K562 (cell line): ENCODE measurements around the gene TANC1. TPM values are rescaled to one million over a fixed set of nuclear protein-coding genes. Genes with fewer than 3 reads are reported as not detected.

Experiments used
- ATAC-seq: fragments of 200-7000 bp; cut with Tn5 transposase; 3 replicates; pipeline ENCODE4 v1.9.1; 2020; ENCODE audit warnings: moderate library complexity
- BruUV-seq: library from RNA; stranded (reverse); fragments of 400-500 nt; replicated peaks from 2 replicates; lab custom pipeline; 2021; lab: Mats Ljungman, UMichigan
- CTCF ChIA-PET: fragments of 300-600 bp; formaldehyde crosslinking; extraction: SDS; loops from one replicate; lab custom pipeline; 2021; ENCODE audit warnings: low intra/inter-chr PET ratio; lab: Yijun Ruan, JAX
- POLR2A ChIA-PET: fragments of 300-600, 350-650 bp; sonication (Branson Sonifier 250); formaldehyde crosslinking; extraction: SDS; loops from one replicate; lab custom pipeline; 2021; ENCODE audit warnings: antibody characterized with exemption, inconsistent platforms; lab: Yijun Ruan, JAX
- DNase-seq, 4 experiments: peaks; one replicate each; pipeline versions ENCODE4 v3.0.0 to v3.0.0-alpha.2; 2011 to 2018; ENCODE audit warnings: low spot score in 3 of 4, mixed read lengths in 3 of 4; ENCODE audit errors: extremely low read depth in 1 of 4
- FAIRE-seq: peaks from 2 replicates; lab custom pipeline; 2011; peaks lifted over from hg19 to GRCh38; lab: Jason Lieb, UNC
- H2AFZ ChIP-seq: 2 replicates; pipeline ENCODE4 v1.6.0; 2011; ENCODE audit warnings: low read depth, low read length, control low read depth, inconsistent platforms
- H3K27ac ChIP-seq: fragments of 200-600 bp; 3 replicates; pipeline ENCODE4 v1.8.0; 2011; ENCODE audit warnings: low read depth, mild to moderate bottlenecking, control low read depth, inconsistent platforms, low read length, moderate library complexity, mixed read lengths; ENCODE audit errors: extremely low read depth
- H3K27me3 ChIP-seq, 2 experiments: fragments of 300-600 bp in 1 of 2; 2 replicates in 1 of 2; 3 replicates in 1 of 2; pipeline versions ENCODE4 v1.6.0 to v1.8.0; 2011; ENCODE audit warnings: inconsistent platforms in 2 of 2, low read length in 2 of 2, mild to moderate bottlenecking in 1 of 2, mixed read lengths in 1 of 2, moderate library complexity in 1 of 2; ENCODE audit not compliant: control insufficient read depth in 2 of 2, insufficient read depth in 2 of 2
- H3K36me3 ChIP-seq: fragments of 300-600 bp; 3 replicates; pipeline ENCODE4 v1.8.0; 2011; ENCODE audit warnings: mild to moderate bottlenecking, low read length, inconsistent platforms; ENCODE audit not compliant: control insufficient read depth, insufficient read depth
- H3K4me1 ChIP-seq, 2 experiments: fragments of 200-600 bp in 1 of 2; replicated peaks in 1 of 2; 2 replicates in 1 of 2; 3 replicates in 1 of 2; pipeline versions ENCODE4 v1.5.1 to v1.8.0; 2011; ENCODE audit warnings: inconsistent platforms in 2 of 2, low read length in 2 of 2, mild to moderate bottlenecking in 1 of 2, mixed read lengths in 1 of 2, moderate library complexity in 1 of 2; ENCODE audit not compliant: control insufficient read depth in 2 of 2, insufficient read depth in 2 of 2
- H3K4me2 ChIP-seq: 2 replicates; pipeline ENCODE4 v1.6.1; 2011; ENCODE audit warnings: low read length, control low read depth, inconsistent platforms, mixed read lengths; ENCODE audit not compliant: insufficient read depth
- H3K4me3 ChIP-seq: fragments of 200-600 bp; sonication (generic), shearing (Covaris generic); 2 replicates; pipeline ENCODE4 v1.5.1; 2016; ENCODE audit warnings: control low read depth, inconsistent platforms
- H3K79me2 ChIP-seq: fragments of 200-600 bp; 3 replicates; pipeline ENCODE4 v1.8.0; 2011; ENCODE audit warnings: low read length, inconsistent platforms; ENCODE audit not compliant: control insufficient read depth, insufficient read depth
- H3K9ac ChIP-seq, 2 experiments: 2 replicates each; pipeline versions ENCODE4 v1.6.0 to v1.6.1; 2011; ENCODE audit warnings: low read depth in 2 of 2, low read length in 2 of 2, control low read depth in 1 of 2, inconsistent platforms in 1 of 2, mild to moderate bottlenecking in 1 of 2, mixed read lengths in 1 of 2; ENCODE audit not compliant: insufficient read depth in 1 of 2
- H3K9me1 ChIP-seq: one replicate; pipeline ENCODE4 v1.6.0; 2011; ENCODE audit warnings: inconsistent platforms, mild to moderate bottlenecking, low read length, moderate library complexity; ENCODE audit not compliant: control insufficient read depth, insufficient read depth
- H3K9me3 ChIP-seq: replicated peaks from 2 replicates; pipeline ENCODE4 v1.5.1; 2011; ENCODE audit warnings: low read depth, low read length, inconsistent platforms; ENCODE audit not compliant: control insufficient read depth, insufficient read depth
- H4K20me1 ChIP-seq: replicated peaks from 2 replicates; pipeline ENCODE4 v1.6.1; 2011; ENCODE audit warnings: low read length, inconsistent platforms, mixed read lengths; ENCODE audit not compliant: control insufficient read depth, insufficient read depth
- ARID1B ChIP-seq: fragments of 450-650 bp; IDR thresholded peaks from 2 replicates; pipeline ENCODE4 v1.6.1; 2016; ENCODE audit warnings: antibody characterized with exemption, mild to moderate bottlenecking, inconsistent platforms
- CCAR2 ChIP-seq: fragments of 200-400 bp; formaldehyde crosslinking; IDR thresholded peaks from 2 replicates; pipeline ENCODE4 v1.6.1; 2017; ENCODE audit warnings: mild to moderate bottlenecking, low read depth, low read length
- FOS ChIP-seq: IDR thresholded peaks from 3 replicates; pipeline ENCODE4 v1.6.1; 2011; ENCODE audit not compliant: insufficient read length; ENCODE audit errors: extremely low read depth
- HDAC6 ChIP-seq: IDR thresholded peaks from 2 replicates; pipeline ENCODE4 v1.6.1; 2012; ENCODE audit warnings: low read depth, mild to moderate bottlenecking, control low read depth, inconsistent platforms, low read length, moderate library complexity
- HDAC8 ChIP-seq: fragments of 450-650 bp; IDR thresholded peaks from 2 replicates; pipeline ENCODE4 v1.6.1; 2016; ENCODE audit warnings: mild to moderate bottlenecking, missing genetic modification characterization, moderate library complexity, missing compliant biosample characterization
- HNRNPLL ChIP-seq: fragments of 200-400 bp; formaldehyde crosslinking; IDR thresholded peaks from 2 replicates; pipeline ENCODE4 v1.6.1; 2017; ENCODE audit warnings: low read length, low read depth, mild to moderate bottlenecking; ENCODE audit not compliant: poor library complexity, severe bottlenecking
- NFATC3 ChIP-seq: fragments of 450-650 bp; IDR thresholded peaks from 2 replicates; pipeline ENCODE4 v1.6.1; 2017; ENCODE audit warnings: mild to moderate bottlenecking
- POLR2AphosphoS2 ChIP-seq: IDR thresholded peaks from 2 replicates; pipeline ENCODE4 v1.6.1; 2012; ENCODE audit warnings: low read length, improper control_type of control experiment
- PRPF4 ChIP-seq: fragments of 200-400 bp; formaldehyde crosslinking; IDR thresholded peaks from one replicate; pipeline ENCODE4 v1.6.1; 2017; ENCODE audit warnings: low read length, low read depth, mild to moderate bottlenecking; ENCODE audit not compliant: insufficient read depth, poor library complexity, severe bottlenecking
- SAFB2 ChIP-seq: fragments of 200-400 bp; formaldehyde crosslinking; IDR thresholded peaks from 2 replicates; pipeline ENCODE4 v1.6.1; 2018; ENCODE audit warnings: borderline replicate concordance, low read length, low read depth, moderate library complexity; ENCODE audit not compliant: severe bottlenecking
- SMARCA5 ChIP-seq: fragments of 450-650 bp; IDR thresholded peaks from 2 replicates; pipeline ENCODE4 v1.6.1; 2016
- TFAM ChIP-seq: fragments of 250-450 bp; sonication (Bioruptor Pico); conservative IDR thresholded peaks from 2 replicates; pipeline ENCODE4 v1.5.0; 2021; ENCODE audit warnings: mild to moderate bottlenecking, moderate library complexity
- ZNF12 ChIP-seq: sonication (generic); formaldehyde crosslinking; IDR thresholded peaks from 2 replicates; pipeline ENCODE4 v1.4.0; 2020; ENCODE audit warnings: mild to moderate bottlenecking, missing genetic modification reagents
- ZNF699 ChIP-seq: fragments of 250-450 bp; sonication (Bioruptor Pico); IDR thresholded peaks from 2 replicates; pipeline ENCODE4 v1.8.0; 2021; ENCODE audit warnings: mild to moderate bottlenecking, moderate library complexity; ENCODE audit not compliant: insufficient replicate concordance
- ZNF830 ChIP-seq: fragments of 250-450 bp; sonication (Bioruptor Pico); IDR thresholded peaks from 2 replicates; pipeline ENCODE4 v1.5.0; 2021; ENCODE audit warnings: mild to moderate bottlenecking
- ZSCAN32 ChIP-seq: fragments of 450-650 bp; formaldehyde crosslinking; IDR thresholded peaks from 2 replicates; pipeline ENCODE4 v1.4.0; 2020; ENCODE audit warnings: mild to moderate bottlenecking, moderate library complexity
- WGBS: fragments of 100-300 bp; shearing (Covaris generic); methylation state at CpG from one replicate; pipeline ENCODE4 v1.1.6; 2016; ENCODE audit warnings: low coverage, mixed read lengths; ENCODE audit not compliant: insufficient coverage; ENCODE audit errors: missing lambda C conversion rate; 5-methylcytosine and 5-hydroxymethylcytosine counted together
- in situ Hi-C: fragments of 300-500 bp; cut with MboI; formaldehyde crosslinking; loops from 4 replicates; pipeline ENCODE4 v1.15.0; 2018; ENCODE audit warnings: inconsistent platforms, mixed read lengths
- intact Hi-C: fragments of 100-400 bp; cut with micrococcal nuclease; formaldehyde crosslinking; loops from 2 replicates; pipeline ENCODE4 v1.14.2; 2022
- polyA plus RNA-seq, 8 experiments: library from polyadenylated mRNA; depleted of rRNA in 4 of 8; stranded (reverse) in 5 of 8; unstranded in 3 of 8; fragments of >200 nt; fragmentation: Nextera tagmentation in 2 of 8; fragmentation: Illumina TruSeq in 1 of 8; extraction: Ambion mirVana in 2 of 8; extraction: Trizol in 1 of 8; gene quantifications; 2 replicates each; pipeline versions ENCODE4 v1.2.1 to v1.2.3, GENCODE V29; 2011 to 2014; ENCODE audit warnings: inconsistent platforms in 1 of 8, missing spikeins in 1 of 8
- total RNA-seq, 7 experiments: library from RNA; depleted of rRNA in 6 of 7; stranded (reverse); fragments of >200 nt in 6 of 7; fragmentation: Illumina TruSeq in 2 of 7; extraction: Trizol in 2 of 7; gene quantifications; 2 replicates each; pipeline versions ENCODE4 v1.2.1 to v1.2.3, GENCODE V29; 2011 to 2021; ENCODE audit warnings: low replicate concordance in 1 of 7

TANC1 gene
- total and polyA plus RNA-seq, 9 of the 15 experiments (the other 6 are each of a cell fraction or from before 2014, with no cell fraction given), result under 0.01 to 0.20 (median 0.07) TPM; not detected in 1

DNA sequence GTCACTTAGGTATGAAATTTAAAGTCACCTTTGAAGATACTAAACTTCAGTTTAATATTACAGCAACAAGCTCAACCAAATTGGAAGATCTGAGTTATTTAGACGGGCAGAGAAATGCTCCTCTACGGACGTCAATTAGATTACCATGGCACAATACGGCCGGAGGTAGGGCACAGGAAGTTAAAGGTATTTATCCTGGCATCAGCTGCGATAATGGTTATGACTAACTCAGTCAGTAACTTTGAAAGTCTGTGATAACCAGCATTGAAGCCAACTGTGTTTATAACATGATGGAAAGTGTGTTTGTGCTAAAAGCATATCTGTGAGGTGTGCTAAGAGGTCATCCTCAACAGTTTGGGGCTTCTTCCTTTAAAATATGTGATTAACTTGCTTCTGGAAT is 200.7 kb downstream of the TANC1 start:
- H3K36me3 ChIP-seq, result no peaks in the 10 kb centered on the region
- no peaks in the 10 kb centered on the region for H3K4me1 ChIP-seq
- ATAC-seq, result no peak
- no peak overlapping the region for H3K4me2 ChIP-seq
- no peaks in the 10 kb centered on the region for H3K9me1 ChIP-seq
- no TSS peak for BruUV-seq
- no peak overlapping the region for H3K9ac ChIP-seq
- no peaks in the 10 kb centered on the region for H3K79me2 ChIP-seq
- CTCF ChIA-PET, result no interaction called here
- POLR2A ChIA-PET, result interaction anchor here (0.7 to 1.2 kb wide), 4 partner anchors 9 to 29 kb away, joined by 3 to 5 read pairs (median 3); no protein-coding TSS in a partner anchor
- TF ChIP-seq POLR2AphosphoS2, result no peak
- no peak for TF ChIP-seq FOS
- no peak for TF ChIP-seq PRPF4
- no peak for TF ChIP-seq ARID1B
- no peak for TF ChIP-seq HNRNPLL
- no peak for TF ChIP-seq SAFB2
- TF ChIP-seq TFAM (CRISPR knock-in tag), result no peak
- no peak for TF ChIP-seq NFATC3
- TF ChIP-seq SMARCA5, result no peak
- no peak for TF ChIP-seq ZNF12
- TF ChIP-seq CCAR2, result no peak
- TF ChIP-seq ZNF830, result no peak
- no peak for TF ChIP-seq ZNF699 (CRISPR knock-in tag)
- no peak for TF ChIP-seq HDAC6
- no peak for TF ChIP-seq ZSCAN32
- no peak for TF ChIP-seq HDAC8 (tag)
- no peak for DNase-seq
- intact Hi-C loops, result no loop called here
- no peak overlapping the region for H2AFZ ChIP-seq
- H3K9me3 ChIP-seq, result no peaks in the 10 kb centered on the region
- no peak for FAIRE-seq
- no peak overlapping the region for H3K4me3 ChIP-seq
- in situ Hi-C loops, result no loop called here
- no peaks in the 10 kb centered on the region for H4K20me1 ChIP-seq
- peaks cover 23 to 33% of the 10 kb centered on the region in 2 experiments for H3K27me3 ChIP-seq
- no peak overlapping the region for H3K27ac ChIP-seq
- 9% methylated on average over 6 of the region's 6 CpGs for WGBS
